Choroid plexus epithelial cell (primary cell): ENCODE measurements around the gene CLIC6.

ENCODE experiments used
- DNase-seq: peaks from one replicate; pipeline ENCODE4 v3.0.0-alpha.2; 2010; ENCODE audit warnings: low read depth
- H3K4me3 ChIP-seq: 2 replicates; pipeline ENCODE4 v1.5.1; 2011; ENCODE audit warnings: low read depth, mild to moderate bottlenecking, control low read depth, low read length, moderate library complexity
- CTCF ChIP-seq: conservative IDR thresholded peaks from 2 replicates; pipeline ENCODE4 v1.5.1; 2011; ENCODE audit warnings: low read depth, mild to moderate bottlenecking, control low read depth, inconsistent platforms, low read length, moderate library complexity

Gene CLIC6

GRCh38 chr21:34630536-34631143, 38.2 kb upstream of the CLIC6 start:
- peak; percentile 77 for DNase-seq
- H3K4me3 ChIP-seq = no peak overlapping the region
- peak; percentile 84 for TF ChIP-seq CTCF

DNA sequence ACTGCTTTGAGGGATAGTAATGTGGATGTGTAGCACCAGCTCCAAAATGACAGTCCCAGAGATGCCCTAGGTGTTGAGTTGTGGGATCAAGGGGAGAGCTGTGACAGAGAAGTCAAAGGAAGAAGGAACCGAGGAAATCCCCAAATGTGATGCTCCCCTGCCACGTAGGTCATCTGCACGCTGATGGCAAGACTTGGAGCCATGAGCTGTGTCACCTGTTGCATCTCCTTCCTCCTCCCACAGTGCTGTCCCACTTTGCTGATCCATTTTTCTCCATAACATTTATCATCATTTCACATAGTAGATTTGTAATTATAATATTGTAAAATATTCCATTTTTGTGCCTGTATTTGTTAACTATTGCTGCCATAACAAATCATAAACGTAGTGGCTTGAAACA, 36.3 kb upstream of the CLIC6 start:
- TF ChIP-seq CTCF = no peak
- H3K4me3 ChIP-seq = no peak overlapping the region
- DNase-seq = no peak

GRCh38 chr21:34635307-34635706, 33.5 kb upstream of the CLIC6 start:
- peak; percentile 46 for TF ChIP-seq CTCF
- H3K4me3 ChIP-seq = no peak overlapping the region
- no peak for DNase-seq

DNA sequence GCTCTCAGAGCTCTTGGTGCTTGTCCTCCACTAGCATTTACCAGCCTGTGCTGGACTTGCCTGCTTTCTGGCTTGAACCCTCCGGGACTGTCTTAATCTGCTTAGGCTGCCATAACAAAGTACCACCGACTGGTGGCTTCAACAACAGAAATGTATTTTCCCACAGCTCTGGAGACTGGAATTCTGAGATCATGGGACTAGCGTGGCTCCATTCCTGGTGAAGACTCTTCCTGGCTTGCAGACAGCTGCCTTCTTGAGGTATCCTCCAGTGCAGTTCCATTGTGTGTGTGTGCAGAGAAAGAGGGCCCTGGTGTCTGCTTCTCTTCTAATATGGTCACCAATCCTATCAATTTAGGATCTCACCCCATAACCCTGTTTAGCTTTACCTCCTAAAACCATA, 31.8 kb upstream of the CLIC6 start:
- H3K4me3 ChIP-seq = no peak overlapping the region
- DNase-seq = no peak
- TF ChIP-seq CTCF = no peak

DNA sequence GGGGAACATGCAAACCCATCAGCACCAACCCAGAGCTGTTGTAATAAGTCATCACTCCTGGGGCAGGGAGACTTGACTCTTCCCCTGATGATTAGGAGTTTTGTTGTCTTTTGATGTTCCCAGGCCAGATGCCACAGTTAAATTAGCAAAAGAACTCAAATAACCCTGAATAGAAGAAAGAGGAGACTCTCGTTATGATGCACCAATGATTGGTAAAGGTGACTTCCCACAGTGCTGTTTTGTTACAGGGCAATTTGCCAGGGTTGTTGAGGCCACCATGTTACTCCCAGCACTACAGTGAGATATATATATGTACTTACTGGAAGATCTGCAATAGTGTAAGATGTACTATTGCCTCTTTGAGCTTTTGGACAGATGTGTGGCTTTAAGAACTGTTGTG, 29.5 kb upstream of the CLIC6 start:
- H3K4me3 ChIP-seq = no peak overlapping the region
- TF ChIP-seq CTCF = no peak
- no peak for DNase-seq

DNA sequence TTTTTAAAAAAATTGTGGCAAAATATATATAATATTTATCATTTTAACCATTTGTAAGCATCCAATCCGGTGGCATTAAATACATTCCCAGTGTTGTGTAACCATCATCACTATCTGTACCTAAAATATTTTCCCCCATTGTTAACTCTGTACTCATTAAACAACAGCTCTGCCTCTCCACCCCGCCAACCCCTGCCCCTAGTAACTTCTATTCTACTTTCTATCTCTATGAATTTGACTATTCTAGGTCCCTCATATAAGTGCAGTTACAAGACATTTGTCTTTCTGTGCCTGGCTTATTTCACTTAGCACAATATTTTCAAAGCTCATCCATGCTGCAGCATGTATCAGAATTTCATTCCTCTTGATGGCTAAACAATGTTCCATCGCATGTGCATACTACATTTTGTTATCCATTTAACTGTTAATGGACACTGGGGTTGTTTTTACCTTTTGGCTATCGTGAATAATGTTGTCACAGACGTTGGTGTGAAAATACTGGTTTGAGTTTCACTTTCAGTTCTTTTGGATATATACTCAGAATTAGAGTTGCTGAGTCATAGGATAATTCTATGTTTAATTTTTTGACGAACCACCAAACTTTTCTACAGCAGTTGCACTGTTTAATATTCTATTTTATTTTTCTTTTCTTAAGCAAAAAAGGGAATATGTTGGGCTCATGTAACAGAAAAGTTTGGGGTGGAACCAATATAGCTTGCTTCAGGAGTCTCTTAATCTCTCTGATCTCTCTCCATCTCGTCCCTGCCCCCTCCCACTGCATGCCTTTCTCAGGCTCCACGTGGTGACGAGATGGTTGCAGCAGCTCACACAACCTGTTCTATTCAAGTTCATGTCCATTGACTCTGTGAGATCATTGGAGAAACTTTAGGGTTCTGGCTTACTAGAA, 28.7 kb upstream of the CLIC6 start:
- H3K4me3 ChIP-seq = no peak overlapping the region
- TF ChIP-seq CTCF = no peak
- DNase-seq = peak; percentile 19

GRCh38 chr21:34640858-34641257, 27.9 kb upstream of the CLIC6 start:
- peak; percentile 75 for DNase-seq
- no peak overlapping the region for H3K4me3 ChIP-seq
- TF ChIP-seq CTCF = no peak
